Measurements from ENCODE around the gene MMP7. TPM values are rescaled to one million over a fixed set of nuclear protein-coding genes. Genes with fewer than 3 reads are reported as not detected.

The MMP7 gene
- total RNA-seq, 4 donors from 2014 or later = not detected

GRCh38 chr11:102491969-102492368, 38.6 kb downstream of the MMP7 start:
- Histone ChIP-seq H3K27me3 (no peaks in the 10 kb centered on the region), H3K4me1 (peaks cover 0 to 19% (median 0%) of the 10 kb centered on the region in 4 donors), H3K9me3 (no peaks in the 10 kb centered on the region), H3K36me3 (no peaks in the 10 kb centered on the region), H3K27ac (no peak overlapping the region), H3K4me3 (no peak overlapping the region)
- TF ChIP-seq EP300 (IDR thresholded peaks at IDR 0.05) = no peak
- no peak for TF ChIP-seq POLR2A (IDR thresholded peaks at IDR 0.05)
- no peak for DNase-seq (ENCODE audit: low spot score in 2 of 2)
- WGBS, 2 donors = 97% methylated on average over 2 of the region's 2 CpGs

GRCh38 chr11:102489186-102490145, 41.1 kb downstream of the MMP7 start:
- Histone ChIP-seq H3K4me3 (no peak overlapping the region), H3K36me3 (no peaks in the 10 kb centered on the region), H3K4me1 (no peaks in the 10 kb centered on the region), H3K27me3 (no peaks in the 10 kb centered on the region), H3K27ac (no peak overlapping the region), H3K9me3 (no peaks in the 10 kb centered on the region)
- WGBS, 2 donors = 84 to 86% methylated on average over 5 of the region's 5 CpGs
- no peak for TF ChIP-seq CTCF (IDR thresholded peaks at IDR 0.05)
- TF ChIP-seq POLR2A (IDR thresholded peaks at IDR 0.05) = no peak
- no peak for TF ChIP-seq EP300 (IDR thresholded peaks at IDR 0.05)
- no peak for DNase-seq (ENCODE audit: low spot score in 2 of 2)

GRCh38 chr11:102488208-102488607, 42.3 kb downstream of the MMP7 start:
- WGBS, 2 donors = 77 to 79% methylated on average over 3 of the region's 3 CpGs
- Histone ChIP-seq H3K27ac (no peak overlapping the region), H3K4me1 (no peaks in the 10 kb centered on the region), H3K9me3 (no peaks in the 10 kb centered on the region), H3K36me3 (no peaks in the 10 kb centered on the region), H3K4me3 (no peak overlapping the region), H3K27me3 (no peaks in the 10 kb centered on the region)
- TF ChIP-seq CTCF (IDR thresholded peaks at IDR 0.05) (no peak), POLR2A (IDR thresholded peaks at IDR 0.05) (no peak), EP300 (IDR thresholded peaks at IDR 0.05) (no peak)
- no peak for DNase-seq (ENCODE audit: low spot score in 2 of 2)

GRCh38 chr11:102487214-102487613, 43.3 kb downstream of the MMP7 start:
- Histone ChIP-seq H3K27me3 (no peaks in the 10 kb centered on the region), H3K27ac (no peak overlapping the region), H3K4me3 (no peak overlapping the region), H3K36me3 (no peaks in the 10 kb centered on the region), H3K9me3 (no peaks in the 10 kb centered on the region), H3K4me1 (no peaks in the 10 kb centered on the region)
- 92 to 93% methylated on average over 1 of the region's 1 CpG for WGBS, 2 donors
- TF ChIP-seq CTCF (IDR thresholded peaks at IDR 0.05) (no peak), POLR2A (IDR thresholded peaks at IDR 0.05) (no peak)
- DNase-seq (ENCODE audit: low spot score in 2 of 2) = no peak

GRCh38 chr11:102486584-102486983, 44.0 kb downstream of the MMP7 start:
- Histone ChIP-seq H3K27ac (no peak overlapping the region), H3K36me3 (no peaks in the 10 kb centered on the region), H3K27me3 (no peaks in the 10 kb centered on the region), H3K4me1 (no peaks in the 10 kb centered on the region), H3K9me3 (no peaks in the 10 kb centered on the region), H3K4me3 (no peak overlapping the region)
- 94 to 95% methylated on average over 2 of the region's 2 CpGs for WGBS, 2 donors
- TF ChIP-seq POLR2A (IDR thresholded peaks at IDR 0.05) (no peak), CTCF (IDR thresholded peaks at IDR 0.05) (no peak), EP300 (IDR thresholded peaks at IDR 0.05) (no peak)
- DNase-seq (ENCODE audit: low spot score in 2 of 2) = no peak
